Esophagus squamous epithelium (tissue), 5 donors: ENCODE data around the gene ZEB1. TPM values are rescaled to one million over a fixed set of nuclear protein-coding genes. Genes with fewer than 3 reads are reported as not detected.

ENCODE experiments used
- DNase-seq: peaks from one replicate; lab custom pipeline; 2025; lab: John Stamatoyannopoulos, UW
- H3K27ac ChIP-seq, 4 donors: fragments of 200-600 bp; sonication (generic); one replicate each; pipeline ENCODE4 v1.5.1; 2016 to 2019; ENCODE audit warnings: mild to moderate bottlenecking in 1 of 4
- H3K27me3 ChIP-seq, 4 donors: fragments of 200-600 bp; sonication (generic); 1 replicate in 3 of 4; 2 replicates in 1 of 4; pipeline versions ENCODE4 v1.5.1 to v1.6.0; 2017 to 2021; ENCODE audit warnings: antibody characterized with exemption in 1 of 4
- H3K36me3 ChIP-seq, 3 donors: fragments of 200-600 bp; sonication (generic); one replicate each; pipeline ENCODE4 v1.5.1; 2016 to 2019
- H3K4me1 ChIP-seq, 3 donors: fragments of 200-600 bp; sonication (generic); one replicate each; pipeline ENCODE4 v1.5.1; 2017 to 2019
- H3K4me3 ChIP-seq, 4 donors: fragments of 200-600 bp; sonication (generic); 1 replicate in 3 of 4; 2 replicates in 1 of 4; pipeline ENCODE4 v1.5.1; 2016 to 2019; ENCODE audit warnings: mild to moderate bottlenecking in 2 of 4, moderate library complexity in 1 of 4
- H3K9me3 ChIP-seq, 3 donors: fragments of 200-600 bp; sonication (generic); one replicate each; pipeline ENCODE4 v1.5.1; 2016 to 2019
- CTCF ChIP-seq, 6 experiments: fragments of 450-650 bp in 4 of 6; fragments of 200-600 bp in 2 of 6; sonication (generic) in 2 of 6; IDR thresholded peaks; one replicate each; pipeline ENCODE4 v1.5.1; 2016 to 2019; ENCODE audit warnings: antibody characterized with exemption in 6 of 6, mild to moderate bottlenecking in 4 of 6, moderate library complexity in 4 of 6
- POLR2A ChIP-seq, 4 donors: fragments of 450-650 bp; IDR thresholded peaks; one replicate each; pipeline ENCODE4 v1.6.1; 2017; ENCODE audit warnings: antibody characterized with exemption in 4 of 4, mild to moderate bottlenecking in 4 of 4, moderate library complexity in 3 of 4
- WGBS, 2 donors: methylation state at CpG; one replicate each; pipeline ENCODE4 v1.1.5; 2018; 5-methylcytosine and 5-hydroxymethylcytosine counted together
- intact Hi-C: fragments of 100-400 bp; cut with DNase I; formaldehyde crosslinking; loops from one replicate; pipeline ENCODE4 v1.15.0; 2022
- total RNA-seq, 4 donors: library from RNA; depleted of rRNA; stranded (reverse); fragments of >200 nt; gene quantifications; one replicate each; pipeline ENCODE4 v1.1.0, GENCODE V29; 2016
- donor health status: DM: yes; HTN: yes; CAD: no.

The ZEB1 gene
- total RNA-seq, 4 donors from 2014 or later, result 2.3 to 37.6 (median 11.6) TPM

GRCh38 chr10:31374146-31374696 lies 55.2 kb downstream of the ZEB1 start:
- TF ChIP-seq CTCF (IDR thresholded peaks at IDR 0.05), result no peak
- intact Hi-C loops, result no loop called here
- WGBS, 2 donors, result 80 to 87% methylated on average over 2 of the region's 2 CpGs

GRCh38 chr10:31381171-31381570 lies 62.2 kb downstream of the ZEB1 start:
- Histone ChIP-seq H3K9me3 (no peaks in the 10 kb centered on the region), H3K27ac (no peak overlapping the region), H3K27me3 (no peaks in the 10 kb centered on the region), H3K4me3 (no peak overlapping the region), H3K36me3 (no peaks in the 10 kb centered on the region), H3K4me1 (no peaks in the 10 kb centered on the region)
- WGBS, 2 donors, result 90 to 92% methylated on average over 1 of the region's 1 CpG
- DNase-seq, result no peak
- TF ChIP-seq POLR2A (IDR thresholded peaks at IDR 0.05), result no peak
- no peak for TF ChIP-seq CTCF (IDR thresholded peaks at IDR 0.05)
- intact Hi-C loops, result no loop called here

More at GRCh38 chr10:31374146-31374696, 55.2 kb downstream of the ZEB1 start:
- no peak for DNase-seq
- Histone ChIP-seq H3K4me1 (no peaks in the 10 kb centered on the region), H3K9me3 (no peaks in the 10 kb centered on the region), H3K4me3 (no peak overlapping the region), H3K27me3 (no peaks in the 10 kb centered on the region), H3K27ac (no peak overlapping the region), H3K36me3 (no peaks in the 10 kb centered on the region)

- TF ChIP-seq POLR2A (IDR thresholded peaks at IDR 0.05) (no peak), CTCF (IDR thresholded peaks at IDR 0.05) (no peak)
Measured at GRCh38 chr10:31381766-31382316, 62.8 kb downstream of the ZEB1 start.

GRCh38 chr10:31383810-31384588 lies 65.0 kb downstream of the ZEB1 start:
- intact Hi-C loops, result no loop called here
- WGBS, 2 donors, result 90 to 97% methylated on average over 8 of the region's 8 CpGs
- no peak overlapping the region for H3K27ac ChIP-seq
- no peaks in the 10 kb centered on the region for H3K4me1 ChIP-seq
- no peaks in the 10 kb centered on the region for H3K27me3 ChIP-seq
- TF ChIP-seq POLR2A (IDR thresholded peaks at IDR 0.05), result no peak
- no peak for TF ChIP-seq CTCF (IDR thresholded peaks at IDR 0.05)
- DNase-seq, result no peak
- H3K9me3 ChIP-seq, result no peaks in the 10 kb centered on the region
- H3K36me3 ChIP-seq, result no peaks in the 10 kb centered on the region
- H3K4me3 ChIP-seq, result no peak overlapping the region

More at GRCh38 chr10:31381766-31382316, 62.8 kb downstream of the ZEB1 start:
- WGBS, 2 donors, result 67 to 83% methylated on average over 5 to 6 of the region's 6 CpGs
- no peak for DNase-seq
- no peaks in the 10 kb centered on the region for H3K9me3 ChIP-seq
- H3K4me3 ChIP-seq, result no peak overlapping the region
- intact Hi-C loops, result no loop called here
- no peaks in the 10 kb centered on the region for H3K27me3 ChIP-seq
- H3K36me3 ChIP-seq, result no peaks in the 10 kb centered on the region
- no peak overlapping the region for H3K27ac ChIP-seq
- no peaks in the 10 kb centered on the region for H3K4me1 ChIP-seq

- H3K4me3 ChIP-seq, result no peak overlapping the region
- intact Hi-C loops, result no loop called here
- no peak for DNase-seq
- no peaks in the 10 kb centered on the region for H3K9me3 ChIP-seq
- H3K27ac ChIP-seq, result no peak overlapping the region
- no peaks in the 10 kb centered on the region for H3K27me3 ChIP-seq
- H3K36me3 ChIP-seq, result no peaks in the 10 kb centered on the region
- 76 to 92% methylated on average over 2 of the region's 2 CpGs for WGBS, 2 donors
- TF ChIP-seq CTCF (IDR thresholded peaks at IDR 0.05) (no peak), POLR2A (IDR thresholded peaks at IDR 0.05) (no peak)
- H3K4me1 ChIP-seq, result no peaks in the 10 kb centered on the region
Measured at GRCh38 chr10:31384589-31384949, 65.6 kb downstream of the ZEB1 start.
